ENCODE results near the gene GAREM1. TPM values are rescaled to one million over a fixed set of nuclear protein-coding genes. Genes with fewer than 3 reads are reported as not detected.
A peak's percentile ranks its signal among the peaks of the same experiment; 100 is the strongest.

The GAREM1 gene
- total RNA-seq, 1 donor from 2014 or later, result 11.5 TPM

GRCh38 chr18:32276906-32277305 lies 193.8 kb downstream of the GAREM1 start:
- intact Hi-C loops (cut with DNase I), result no loop called here
- no peaks in the 10 kb centered on the region for H3K9me3 ChIP-seq
- H3K36me3 ChIP-seq, result no peaks in the 10 kb centered on the region
- H3K4me3 ChIP-seq, result no peak overlapping the region
- H3K27me3 ChIP-seq, result no peaks in the 10 kb centered on the region
- H3K4me1 ChIP-seq, result no peaks in the 10 kb centered on the region
- TF ChIP-seq, protein P1, sequence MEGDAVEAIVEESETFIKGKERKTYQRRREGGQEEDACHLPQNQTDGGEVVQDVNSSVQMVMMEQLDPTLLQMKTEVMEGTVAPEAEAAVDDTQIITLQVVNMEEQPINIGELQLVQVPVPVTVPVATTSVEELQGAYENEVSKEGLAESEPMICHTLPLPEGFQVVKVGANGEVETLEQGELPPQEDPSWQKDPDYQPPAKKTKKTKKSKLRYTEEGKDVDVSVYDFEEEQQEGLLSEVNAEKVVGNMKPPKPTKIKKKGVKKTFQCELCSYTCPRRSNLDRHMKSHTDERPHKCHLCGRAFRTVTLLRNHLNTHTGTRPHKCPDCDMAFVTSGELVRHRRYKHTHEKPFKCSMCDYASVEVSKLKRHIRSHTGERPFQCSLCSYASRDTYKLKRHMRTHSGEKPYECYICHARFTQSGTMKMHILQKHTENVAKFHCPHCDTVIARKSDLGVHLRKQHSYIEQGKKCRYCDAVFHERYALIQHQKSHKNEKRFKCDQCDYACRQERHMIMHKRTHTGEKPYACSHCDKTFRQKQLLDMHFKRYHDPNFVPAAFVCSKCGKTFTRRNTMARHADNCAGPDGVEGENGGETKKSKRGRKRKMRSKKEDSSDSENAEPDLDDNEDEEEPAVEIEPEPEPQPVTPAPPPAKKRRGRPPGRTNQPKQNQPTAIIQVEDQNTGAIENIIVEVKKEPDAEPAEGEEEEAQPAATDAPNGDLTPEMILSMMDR (IDR thresholded peaks at IDR 0.05), result no peak
- no peak for ATAC-seq
- DNase-seq, result no peak
- H3K27ac ChIP-seq, result no peak overlapping the region

GRCh38 chr18:32276256-32276655 lies 194.4 kb downstream of the GAREM1 start:
- ATAC-seq (peak; percentile 42), DNase-seq (no peak)
- Histone ChIP-seq H3K27me3 (no peaks in the 10 kb centered on the region), H3K4me1 (no peaks in the 10 kb centered on the region), H3K36me3 (no peaks in the 10 kb centered on the region), H3K9me3 (no peaks in the 10 kb centered on the region), H3K4me3 (no peak overlapping the region), H3K27ac (no peak overlapping the region)
- TF ChIP-seq, protein P1 (IDR thresholded peaks at IDR 0.05), result no peak
- intact Hi-C loops (cut with DNase I), result no loop called here

GRCh38 chr18:32275221-32275620 lies 195.5 kb downstream of the GAREM1 start:
- no peak for ATAC-seq
- intact Hi-C loops (cut with DNase I), result no loop called here
- no peaks in the 10 kb centered on the region for H3K4me1 ChIP-seq
- DNase-seq, result no peak
- H3K9me3 ChIP-seq, result no peaks in the 10 kb centered on the region
- no peak overlapping the region for H3K27ac ChIP-seq
- no peaks in the 10 kb centered on the region for H3K36me3 ChIP-seq
- H3K4me3 ChIP-seq, result no peak overlapping the region
- H3K27me3 ChIP-seq, result no peaks in the 10 kb centered on the region
- TF ChIP-seq, protein P1 (IDR thresholded peaks at IDR 0.05), result no peak

DNA sequence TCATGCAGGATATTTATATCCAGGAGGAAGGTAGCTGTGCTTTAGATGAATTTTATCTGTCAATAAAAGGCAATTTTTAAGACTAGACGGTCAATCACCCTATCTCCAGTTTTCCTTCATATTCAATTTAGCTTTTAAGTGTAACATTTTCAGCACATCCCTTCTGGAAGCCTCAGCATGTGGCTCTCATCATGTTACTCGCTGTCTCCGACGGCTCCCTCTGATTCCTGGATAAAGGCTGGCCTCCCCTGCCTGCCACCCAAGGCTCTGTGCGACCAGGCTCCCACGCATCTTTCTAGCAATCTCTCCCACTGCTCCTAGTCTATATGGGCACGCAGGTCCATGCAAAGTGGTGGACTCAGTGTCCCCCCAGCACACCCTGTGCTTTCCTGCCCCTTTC lies 196.4 kb downstream of the GAREM1 start:
- no peak overlapping the region for H3K4me3 ChIP-seq
- no peaks in the 10 kb centered on the region for H3K4me1 ChIP-seq
- H3K36me3 ChIP-seq, result peaks cover 6% of the 10 kb centered on the region
- no peak overlapping the region for H3K27ac ChIP-seq
- TF ChIP-seq, protein P1 (IDR thresholded peaks at IDR 0.05), result no peak
- H3K27me3 ChIP-seq, result no peaks in the 10 kb centered on the region
- ATAC-seq (no peak), DNase-seq (no peak)
- no peaks in the 10 kb centered on the region for H3K9me3 ChIP-seq
- intact Hi-C loops (cut with DNase I), result no loop called here

DNA sequence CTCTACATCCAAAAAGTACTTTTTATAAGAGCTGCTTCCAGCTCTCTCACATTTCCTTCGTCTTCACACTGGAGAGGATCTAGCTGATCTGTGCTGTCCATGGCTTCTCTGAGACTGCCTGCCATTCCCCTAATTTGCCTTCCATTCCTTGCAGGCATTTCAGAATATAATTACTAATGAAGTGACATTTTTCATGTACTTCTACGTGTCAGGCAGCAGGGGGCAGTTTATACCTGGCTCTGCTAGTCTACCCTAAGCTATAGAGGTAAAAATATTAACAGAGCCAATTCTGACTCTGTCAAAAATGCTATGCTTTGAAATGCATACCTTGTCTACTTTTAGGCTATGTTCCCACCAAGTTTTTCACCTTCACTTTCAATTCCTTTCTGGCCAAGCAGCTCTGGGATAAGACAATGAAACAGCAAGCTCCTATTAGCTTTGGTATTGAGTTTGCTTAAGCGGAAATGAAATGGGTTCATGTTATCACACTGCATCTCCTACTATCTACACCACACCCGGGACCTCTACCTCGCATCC lies 198.9 kb downstream of the GAREM1 start:
- Histone ChIP-seq H3K36me3 (peaks cover 11% of the 10 kb centered on the region), H3K4me3 (no peak overlapping the region), H3K9me3 (no peaks in the 10 kb centered on the region), H3K27ac (no peak overlapping the region), H3K27me3 (no peaks in the 10 kb centered on the region), H3K4me1 (no peaks in the 10 kb centered on the region)
- TF ChIP-seq, protein P1 (IDR thresholded peaks at IDR 0.05), result peak; percentile 63
- no peak for DNase-seq
- intact Hi-C loops (cut with DNase I), result no loop called here
- peak; percentile 82 for ATAC-seq

DNA sequence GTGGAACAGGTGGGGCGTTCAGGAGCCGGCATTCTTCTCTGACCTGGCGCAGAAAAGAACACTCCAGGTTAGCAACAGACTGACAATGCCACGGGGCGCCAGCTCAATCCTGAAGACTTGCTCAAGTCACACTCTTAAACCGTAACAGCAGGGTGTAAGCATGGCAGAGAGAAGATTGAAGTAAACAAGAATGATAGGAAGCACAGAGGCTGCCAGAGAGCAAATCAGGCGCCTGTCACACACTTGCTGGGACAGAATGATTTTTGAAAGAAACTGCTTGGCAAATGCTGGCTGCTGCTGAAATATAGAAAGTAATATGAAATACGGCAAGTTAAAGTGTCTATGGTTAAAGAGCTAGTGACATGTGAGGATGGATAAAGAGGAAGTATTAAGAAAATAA lies 200.3 kb downstream of the GAREM1 start:
- no peaks in the 10 kb centered on the region for H3K27me3 ChIP-seq
- ATAC-seq, result no peak
- no peaks in the 10 kb centered on the region for H3K4me1 ChIP-seq
- H3K36me3 ChIP-seq, result peaks cover 11% of the 10 kb centered on the region
- no peak overlapping the region for H3K4me3 ChIP-seq
- TF ChIP-seq, protein P1 (IDR thresholded peaks at IDR 0.05), result no peak
- no peak overlapping the region for H3K27ac ChIP-seq
- H3K9me3 ChIP-seq, result no peaks in the 10 kb centered on the region
- DNase-seq, result no peak
- intact Hi-C loops (cut with DNase I), result no loop called here

Measured in upper lobe of right lung (tissue), 1 donor.